Caco-2 (cell line): ENCODE results near the gene HOXD10. TPM values are rescaled to one million over a fixed set of nuclear protein-coding genes. Genes with fewer than 3 reads are reported as not detected.

ENCODE experiments used
- BruUV-seq: library from RNA; stranded (reverse); fragments of 400-500 nt; replicated peaks from 2 replicates; lab custom pipeline; 2021; lab: Mats Ljungman, UMichigan
- CTCF ChIA-PET: fragments of 300-600 bp; sonication (Branson Sonifier 250); formaldehyde crosslinking; loops from one replicate; lab custom pipeline; 2022; ENCODE audit warnings: antibody characterized with exemption; lab: Charles Lee
- POLR2A ChIA-PET: fragments of 300-600 bp; sonication (Branson Sonifier 250); formaldehyde crosslinking; loops from one replicate; lab custom pipeline; 2022; ENCODE audit warnings: antibody characterized with exemption; lab: Charles Lee
- DNase-seq, 2 experiments: peaks; one replicate each; pipeline versions ENCODE4 v3.0.0 to v3.0.0-alpha.2; 2020 to 2022
- H3K27me3 ChIP-seq: replicated peaks from 2 replicates; pipeline ENCODE4 v1.6.0; 2011; ENCODE audit warnings: low read length; ENCODE audit not compliant: control insufficient read depth, insufficient read depth
- H3K36me3 ChIP-seq: 2 replicates; pipeline ENCODE4 v1.5.1; 2011; ENCODE audit warnings: low read length; ENCODE audit not compliant: control insufficient read depth, insufficient read depth
- H3K4me1 ChIP-seq: fragments of 250-450 bp; sonication (Bioruptor Pico); 2 replicates; pipeline ENCODE4 v1.5.1; 2020; ENCODE audit warnings: mild to moderate bottlenecking
- H3K4me3 ChIP-seq: 2 replicates; pipeline ENCODE4 v1.5.1; 2011; ENCODE audit warnings: low read depth, mild to moderate bottlenecking, control low read depth, low read length
- H3K9me3 ChIP-seq: fragments of 250-450 bp; sonication (Bioruptor Pico); 2 replicates; pipeline ENCODE4 v1.5.1; 2020; ENCODE audit warnings: mild to moderate bottlenecking, moderate library complexity
- H3K27ac Mint-ChIP-seq: one replicate; pipeline ENCODE4 v1.8.0; 2022; ENCODE audit warnings: mixed read lengths; ENCODE audit not compliant: unreplicated experiment
- H3K27me3 Mint-ChIP-seq: one replicate; pipeline ENCODE4 v1.8.0; 2022; ENCODE audit warnings: mixed read lengths; ENCODE audit not compliant: insufficient read depth, unreplicated experiment
- H3K36me3 Mint-ChIP-seq: one replicate; pipeline ENCODE4 v1.8.0; 2022; ENCODE audit warnings: mild to moderate bottlenecking, mixed read lengths; ENCODE audit not compliant: insufficient read depth, unreplicated experiment
- H3K4me1 Mint-ChIP-seq: one replicate; pipeline ENCODE4 v1.8.0; 2022; ENCODE audit warnings: low read depth, mixed read lengths; ENCODE audit not compliant: unreplicated experiment
- H3K4me3 Mint-ChIP-seq: one replicate; pipeline ENCODE4 v1.8.0; 2022; ENCODE audit warnings: mild to moderate bottlenecking, moderate library complexity, mixed read lengths; ENCODE audit not compliant: unreplicated experiment
- H3K9me3 Mint-ChIP-seq: one replicate; pipeline ENCODE4 v1.8.0; 2022; ENCODE audit warnings: mixed read lengths; ENCODE audit not compliant: unreplicated experiment
- intact Hi-C: fragments of 100-400 bp; cut with micrococcal nuclease; formaldehyde crosslinking; loops from one replicate; pipeline ENCODE4 v1.10.0; 2022; ENCODE audit not compliant: unreplicated experiment
- total RNA-seq: library from RNA; stranded (reverse); gene quantifications from 2 replicates; pipeline ENCODE4 v1.2.3, GENCODE V29; 2022
- TF ChIP-seq, protein P1 (sequence below), 2 experiments: fragments of 200-600 bp in 1 of 2; IDR thresholded peaks; 1 replicate in 1 of 2; 2 replicates in 1 of 2; pipeline versions ENCODE4 v1.5.1 to v1.8.0; 2011 to 2022; ENCODE audit warnings: antibody characterized with exemption in 1 of 2, control low read depth in 1 of 2, inconsistent platforms in 1 of 2, low read depth in 1 of 2, low read length in 1 of 2, mild to moderate bottlenecking in 1 of 2, moderate library complexity in 1 of 2; ENCODE audit not compliant: insufficient read depth in 1 of 2, severe bottlenecking in 1 of 2, unreplicated experiment in 1 of 2

The HOXD10 gene
- total RNA-seq, 1 experiment from 2014 or later = not detected

DNA sequence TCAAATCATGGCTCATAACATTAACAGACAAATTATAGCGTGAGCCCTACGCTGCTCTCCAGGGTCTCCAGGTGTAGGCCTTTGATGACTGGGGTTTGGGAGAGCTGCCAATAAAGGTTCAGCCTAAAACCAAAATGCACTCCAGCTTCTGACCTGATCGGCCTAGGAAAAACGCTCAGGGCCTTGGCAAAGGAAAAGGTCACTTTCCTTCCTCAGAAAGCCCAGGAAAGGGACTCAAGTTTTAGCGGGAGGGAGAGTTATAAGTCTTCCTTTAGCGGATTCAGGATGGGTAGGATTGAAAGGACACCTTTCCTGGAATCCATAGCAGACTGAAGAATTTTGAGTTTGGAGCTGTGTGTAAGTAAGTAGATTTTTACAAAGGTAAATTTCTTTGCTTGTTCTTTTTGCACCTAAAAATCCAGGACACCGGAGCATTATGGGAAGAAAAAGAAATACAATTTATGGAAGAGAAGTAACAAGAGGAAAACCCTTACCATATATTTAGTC is 41.6 kb upstream of the HOXD10 start:
- Histone ChIP-seq H3K4me1 (0 out of 2 replicates have a peak, but pooled peaks cover 3% of the 10 kb centered on the region), H3K9me3 (no peaks in the 10 kb centered on the region), H3K27me3 (peaks cover 3% of the 10 kb centered on the region; the same call in 1 of the 2 replicates), H3K36me3 (no peaks in the 10 kb centered on the region), H3K4me3 (no peak overlapping the region)
- peaks cover 7% of the 10 kb centered on the region for H3K4me1 Mint-ChIP-seq
- no TSS peak for BruUV-seq
- ChIA-PET CTCF (interaction anchor here (0.5 kb wide), 1 partner anchor 754 kb away, joined by 4 read pairs; no protein-coding TSS in a partner anchor), POLR2A (no interaction called here)
- H3K36me3 Mint-ChIP-seq = no peaks in the 10 kb centered on the region
- peaks cover 29% of the 10 kb centered on the region for H3K27me3 Mint-ChIP-seq
- H3K9me3 Mint-ChIP-seq = no peaks in the 10 kb centered on the region
- intact Hi-C loops = no loop called here
- no peak overlapping the region for H3K27ac Mint-ChIP-seq
- DNase-seq = no peak
- H3K4me3 Mint-ChIP-seq = no peak overlapping the region
- TF ChIP-seq, protein P1, sequence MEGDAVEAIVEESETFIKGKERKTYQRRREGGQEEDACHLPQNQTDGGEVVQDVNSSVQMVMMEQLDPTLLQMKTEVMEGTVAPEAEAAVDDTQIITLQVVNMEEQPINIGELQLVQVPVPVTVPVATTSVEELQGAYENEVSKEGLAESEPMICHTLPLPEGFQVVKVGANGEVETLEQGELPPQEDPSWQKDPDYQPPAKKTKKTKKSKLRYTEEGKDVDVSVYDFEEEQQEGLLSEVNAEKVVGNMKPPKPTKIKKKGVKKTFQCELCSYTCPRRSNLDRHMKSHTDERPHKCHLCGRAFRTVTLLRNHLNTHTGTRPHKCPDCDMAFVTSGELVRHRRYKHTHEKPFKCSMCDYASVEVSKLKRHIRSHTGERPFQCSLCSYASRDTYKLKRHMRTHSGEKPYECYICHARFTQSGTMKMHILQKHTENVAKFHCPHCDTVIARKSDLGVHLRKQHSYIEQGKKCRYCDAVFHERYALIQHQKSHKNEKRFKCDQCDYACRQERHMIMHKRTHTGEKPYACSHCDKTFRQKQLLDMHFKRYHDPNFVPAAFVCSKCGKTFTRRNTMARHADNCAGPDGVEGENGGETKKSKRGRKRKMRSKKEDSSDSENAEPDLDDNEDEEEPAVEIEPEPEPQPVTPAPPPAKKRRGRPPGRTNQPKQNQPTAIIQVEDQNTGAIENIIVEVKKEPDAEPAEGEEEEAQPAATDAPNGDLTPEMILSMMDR (IDR thresholded peaks at IDR 0.05; ENCODE audit: insufficient read depth in 1 of 2, low read depth in 1 of 2, low read length in 1 of 2, severe bottlenecking in 1 of 2, unreplicated experiment in 1 of 2) = no peak

DNA sequence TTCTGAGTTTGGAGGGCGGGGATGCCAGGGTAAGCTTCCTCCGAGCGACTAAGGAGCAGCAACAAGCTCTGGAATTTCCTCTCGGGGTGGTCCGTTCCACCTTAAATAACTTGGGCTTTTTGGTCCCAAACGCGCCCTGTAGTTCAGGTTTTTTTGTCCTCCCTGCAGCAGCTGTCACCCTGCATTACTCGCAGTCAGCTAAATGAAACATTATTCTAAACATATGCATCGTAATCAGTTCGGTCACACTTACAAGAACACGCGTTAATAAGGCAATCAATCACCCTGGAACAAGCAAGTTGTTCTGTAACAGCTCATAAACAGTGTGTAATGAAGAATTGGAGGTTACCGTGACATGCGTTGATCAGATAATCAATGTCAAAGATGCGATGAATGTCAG is 41.1 kb upstream of the HOXD10 start:
- TF ChIP-seq, protein P1 (IDR thresholded peaks at IDR 0.05; ENCODE audit: insufficient read depth in 1 of 2, low read depth in 1 of 2, low read length in 1 of 2, severe bottlenecking in 1 of 2, unreplicated experiment in 1 of 2) = no peak
- H3K27ac Mint-ChIP-seq = no peak overlapping the region
- no TSS peak for BruUV-seq
- 0 out of 2 replicates have a peak, but pooled peaks cover 3% of the 10 kb centered on the region for H3K4me1 ChIP-seq
- H3K4me3 Mint-ChIP-seq = no peak overlapping the region
- no peaks in the 10 kb centered on the region for H3K36me3 ChIP-seq
- POLR2A ChIA-PET = no interaction called here
- peaks cover 29% of the 10 kb centered on the region for H3K27me3 Mint-ChIP-seq
- CTCF ChIA-PET = interaction anchor here (0.5 kb wide), 1 partner anchor 755 kb away, joined by 4 read pairs; no protein-coding TSS in a partner anchor
- no peak for DNase-seq
- H3K4me1 Mint-ChIP-seq = peaks cover 7% of the 10 kb centered on the region
- H3K9me3 Mint-ChIP-seq = no peaks in the 10 kb centered on the region
- peaks cover 3% of the 10 kb centered on the region; the same call in 1 of the 2 replicates for H3K27me3 ChIP-seq
- H3K9me3 ChIP-seq = peaks cover under 1% of the 10 kb centered on the region; the same call in 1 of the 2 replicates
- no peaks in the 10 kb centered on the region for H3K36me3 Mint-ChIP-seq
- no peak overlapping the region for H3K4me3 ChIP-seq
- intact Hi-C loops = no loop called here

DNA sequence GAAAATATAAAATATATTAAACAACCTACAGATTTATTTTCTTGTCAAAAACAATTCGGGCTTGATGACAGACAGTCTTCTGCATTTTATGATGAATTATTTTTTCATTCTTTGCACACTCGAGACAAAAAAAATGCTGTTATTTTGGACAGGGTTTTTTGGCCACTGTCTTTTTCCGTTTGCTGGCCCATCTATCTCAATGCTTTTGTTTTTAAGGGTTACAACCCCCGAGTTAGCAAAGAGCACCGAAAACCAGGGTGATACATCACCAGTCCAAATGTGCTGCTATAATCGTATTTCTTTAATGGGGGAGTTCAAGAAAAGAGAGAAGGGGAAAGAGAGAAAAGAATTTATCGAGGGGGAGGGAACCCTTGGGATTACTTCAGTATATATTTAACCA is 40.5 kb upstream of the HOXD10 start:
- no peak for DNase-seq
- Histone ChIP-seq H3K36me3 (no peaks in the 10 kb centered on the region), H3K27me3 (peaks cover 6% of the 10 kb centered on the region), H3K4me1 (0 out of 2 replicates have a peak, but pooled peaks cover 3% of the 10 kb centered on the region), H3K9me3 (peaks cover 6% of the 10 kb centered on the region), H3K4me3 (no peak overlapping the region)
- no TSS peak for BruUV-seq
- Mint-ChIP-seq H3K27ac (no peak overlapping the region), H3K4me3 (no peak overlapping the region), H3K27me3 (peaks cover 32% of the 10 kb centered on the region), H3K9me3 (no peaks in the 10 kb centered on the region), H3K36me3 (no peaks in the 10 kb centered on the region), H3K4me1 (peaks cover 7% of the 10 kb centered on the region)
- TF ChIP-seq, protein P1 (IDR thresholded peaks at IDR 0.05; ENCODE audit: insufficient read depth in 1 of 2, low read depth in 1 of 2, low read length in 1 of 2, severe bottlenecking in 1 of 2, unreplicated experiment in 1 of 2) = no peak
- CTCF ChIA-PET = no interaction called here
- intact Hi-C loops = no loop called here
- POLR2A ChIA-PET = no interaction called here
